SK-N-SH (cell line): Measurements from ENCODE around the gene TMED6. TPM values are rescaled to one million over a fixed set of nuclear protein-coding genes. Genes with fewer than 3 reads are reported as not detected.
A peak's percentile ranks its signal among the peaks of the same experiment; 100 is the strongest.

Experiments
- CTCF ChIA-PET: fragments of 300-600, 350-600 bp; formaldehyde crosslinking; extraction: SDS; loops from one replicate; lab custom pipeline; 2021; lab: Yijun Ruan, JAX
- POLR2A ChIA-PET: fragments of 350-600 bp; sonication (Branson Sonifier 250); formaldehyde crosslinking; extraction: SDS; loops from one replicate; lab custom pipeline; 2020; ENCODE audit warnings: antibody characterized with exemption, inconsistent platforms; lab: Yijun Ruan, JAX
- DNase-seq: peaks from one replicate; pipeline ENCODE4 v3.0.0; 2012
- H2AFZ ChIP-seq: fragments of 200-600 bp; sonication (generic); 2 replicates; pipeline ENCODE4 v1.8.1; 2016; ENCODE audit warnings: antibody characterized with exemption, mild to moderate bottlenecking, low read depth
- H3F3A ChIP-seq: fragments of 200-600 bp; sonication (generic); replicated peaks from 2 replicates; pipeline ENCODE3; 2016; ENCODE audit warnings: antibody characterized with exemption, mild to moderate bottlenecking; ENCODE audit not compliant: insufficient read depth
- H3K27ac ChIP-seq, 2 experiments: fragments of 200-500 bp in 1 of 2; fragments of 200-600 bp in 1 of 2; sonication (Bioruptor generic) in 1 of 2; sonication (generic), shearing (Covaris generic) in 1 of 2; 2 replicates each; pipeline versions ENCODE4 v1.5.1 to v1.6.1; 2014 to 2016; ENCODE audit warnings: low read depth in 2 of 2, inconsistent platforms in 1 of 2, low read length in 1 of 2, mild to moderate bottlenecking in 1 of 2, mixed read lengths in 1 of 2
- H3K27me3 ChIP-seq: fragments of 200-600 bp; sonication (generic), shearing (Covaris generic); 2 replicates; pipeline ENCODE4 v1.6.1; 2016; ENCODE audit warnings: mixed run types; ENCODE audit not compliant: insufficient read depth
- H3K36me3 ChIP-seq, 2 experiments: fragments of 200-500 bp in 1 of 2; fragments of 200-600 bp in 1 of 2; sonication (Bioruptor generic) in 1 of 2; sonication (generic) in 1 of 2; replicated peaks in 1 of 2; 2 replicates each; pipeline versions ENCODE3 to v1.5.1; 2014 to 2016; ENCODE audit warnings: low read length in 1 of 2, mild to moderate bottlenecking in 1 of 2; ENCODE audit not compliant: insufficient read depth in 2 of 2, control insufficient read depth in 1 of 2
- H3K4me1 ChIP-seq, 2 experiments: fragments of 200-500 bp in 1 of 2; fragments of 200-600 bp in 1 of 2; sonication (Bioruptor generic) in 1 of 2; sonication (generic), shearing (Covaris generic) in 1 of 2; 2 replicates each; pipeline versions ENCODE4 v1.5.1 to v1.6.1; 2014 to 2016; ENCODE audit warnings: low read depth in 1 of 2, low read length in 1 of 2, mixed run types in 1 of 2; ENCODE audit not compliant: insufficient read depth in 2 of 2, control insufficient read depth in 1 of 2
- H3K4me2 ChIP-seq: fragments of 200-600 bp; sonication (generic), shearing (Covaris generic); 2 replicates; pipeline ENCODE4 v1.6.1; 2017; ENCODE audit warnings: mixed run types
- H3K4me3 ChIP-seq, 2 experiments: fragments of 200-500 bp in 1 of 2; fragments of 200-600 bp in 1 of 2; sonication (Bioruptor generic) in 1 of 2; sonication (generic), shearing (Covaris generic) in 1 of 2; 2 replicates each; pipeline versions ENCODE4 v1.5.1 to v1.8.1; 2014 to 2016; ENCODE audit warnings: low read depth in 2 of 2, inconsistent platforms in 1 of 2, low read length in 1 of 2, mild to moderate bottlenecking in 1 of 2, mixed read lengths in 1 of 2, moderate library complexity in 1 of 2
- H3K79me2 ChIP-seq: fragments of 200-600 bp; sonication (generic); 2 replicates; pipeline ENCODE4 v1.8.1; 2017; ENCODE audit warnings: mild to moderate bottlenecking; ENCODE audit not compliant: insufficient read depth
- H3K9ac ChIP-seq: fragments of 200-600 bp; sonication (generic); 2 replicates; pipeline ENCODE4 v1.6.1; 2017; ENCODE audit warnings: mixed run types
- H3K9me2 ChIP-seq: fragments of 200-600 bp; sonication (generic); 2 replicates; pipeline ENCODE4 v1.6.1; 2017; ENCODE audit warnings: mixed run types
- H3K9me3 ChIP-seq: fragments of 200-600 bp; sonication (generic); 2 replicates; pipeline ENCODE4 v1.6.1; 2017; ENCODE audit warnings: mixed run types, mild to moderate bottlenecking, moderate library complexity
- H4K20me1 ChIP-seq: fragments of 200-600 bp; sonication (generic); 2 replicates; pipeline ENCODE4 v1.6.1; 2017; ENCODE audit warnings: mild to moderate bottlenecking, mixed run types; ENCODE audit not compliant: insufficient read depth
- ELF1 ChIP-seq: IDR thresholded peaks from 2 replicates; pipeline ENCODE4 v1.4.0; 2012
- MXI1 ChIP-seq: IDR thresholded peaks from 2 replicates; pipeline ENCODE4 v1.6.1; 2012; ENCODE audit warnings: mild to moderate bottlenecking, low read depth, low read length, improper control_type of control experiment
- NRF1 ChIP-seq: IDR thresholded peaks from 2 replicates; pipeline ENCODE4 v1.6.1; 2012; ENCODE audit warnings: low read depth, mild to moderate bottlenecking, low read length
- POLR2AphosphoS5 ChIP-seq: IDR thresholded peaks from 2 replicates; pipeline ENCODE4 v1.6.1; 2012; ENCODE audit warnings: low read depth, low read length
- SIN3A ChIP-seq: IDR thresholded peaks from 2 replicates; pipeline ENCODE4 v1.6.1; 2012; ENCODE audit warnings: low read depth, mild to moderate bottlenecking, low read length, moderate library complexity, borderline replicate concordance
- SMC3 ChIP-seq: IDR thresholded peaks from 2 replicates; pipeline ENCODE4 v1.6.1; 2012; ENCODE audit warnings: low read depth, low read length, improper control_type of control experiment
- TCF12 ChIP-seq: IDR thresholded peaks from 2 replicates; pipeline ENCODE4 v1.4.0; 2012
- WGBS: methylation state at CpG from one replicate; pipeline ENCODE4 v1.1.6; 2017; ENCODE audit warnings: low lambda C conversion rate; 5-methylcytosine and 5-hydroxymethylcytosine counted together
- polyA plus RNA-seq, 3 experiments: library from polyadenylated mRNA; depleted of rRNA; stranded (reverse); fragments of >200 nt; gene quantifications; 2 replicates each; pipeline ENCODE4 v1.2.3, GENCODE V29; 2012
- TF ChIP-seq, protein P1 (sequence below): fragments of 150-350 bp; IDR thresholded peaks from 2 replicates; pipeline ENCODE4 v1.6.1; 2016; ENCODE audit warnings: mild to moderate bottlenecking, low read depth, low read length
- TF ChIP-seq, protein P2 (sequence below): IDR thresholded peaks from 2 replicates; pipeline ENCODE4; 2012

The TMED6 gene
- polyA plus RNA-seq, 1 of the 3 experiments (the other 2 are of a cell fraction): not detected

DNA sequence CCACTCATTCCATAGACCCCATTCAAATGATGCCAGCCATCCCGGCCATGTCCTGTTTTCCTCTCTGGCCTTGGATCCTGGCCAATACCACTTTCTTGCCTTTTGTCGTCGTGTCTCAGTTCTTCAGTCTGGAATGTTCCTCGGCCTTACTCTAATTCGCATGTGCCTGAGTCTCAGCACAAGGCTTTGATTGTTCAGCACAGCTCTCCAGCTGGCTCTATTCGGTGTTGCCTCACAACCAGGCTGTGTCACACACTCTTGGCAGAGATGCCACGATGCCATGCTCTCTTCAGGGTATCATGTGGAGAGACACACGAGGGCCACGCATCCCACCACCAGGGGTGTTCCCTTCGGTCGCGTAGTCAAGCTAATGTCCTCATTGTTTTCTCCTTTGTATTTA lies 42.3 kb downstream of the TMED6 start (continued):
- TF ChIP-seq, protein P1, sequence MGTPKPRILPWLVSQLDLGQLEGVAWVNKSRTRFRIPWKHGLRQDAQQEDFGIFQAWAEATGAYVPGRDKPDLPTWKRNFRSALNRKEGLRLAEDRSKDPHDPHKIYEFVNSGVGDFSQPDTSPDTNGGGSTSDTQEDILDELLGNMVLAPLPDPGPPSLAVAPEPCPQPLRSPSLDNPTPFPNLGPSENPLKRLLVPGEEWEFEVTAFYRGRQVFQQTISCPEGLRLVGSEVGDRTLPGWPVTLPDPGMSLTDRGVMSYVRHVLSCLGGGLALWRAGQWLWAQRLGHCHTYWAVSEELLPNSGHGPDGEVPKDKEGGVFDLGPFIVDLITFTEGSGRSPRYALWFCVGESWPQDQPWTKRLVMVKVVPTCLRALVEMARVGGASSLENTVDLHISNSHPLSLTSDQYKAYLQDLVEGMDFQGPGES: no peak
- TF ChIP-seq, protein P2, sequence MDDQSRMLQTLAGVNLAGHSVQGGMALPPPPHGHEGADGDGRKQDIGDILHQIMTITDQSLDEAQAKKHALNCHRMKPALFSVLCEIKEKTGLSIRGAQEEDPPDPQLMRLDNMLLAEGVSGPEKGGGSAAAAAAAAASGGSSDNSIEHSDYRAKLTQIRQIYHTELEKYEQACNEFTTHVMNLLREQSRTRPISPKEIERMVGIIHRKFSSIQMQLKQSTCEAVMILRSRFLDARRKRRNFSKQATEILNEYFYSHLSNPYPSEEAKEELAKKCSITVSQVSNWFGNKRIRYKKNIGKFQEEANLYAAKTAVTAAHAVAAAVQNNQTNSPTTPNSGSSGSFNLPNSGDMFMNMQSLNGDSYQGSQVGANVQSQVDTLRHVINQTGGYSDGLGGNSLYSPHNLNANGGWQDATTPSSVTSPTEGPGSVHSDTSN: no peak

DNA sequence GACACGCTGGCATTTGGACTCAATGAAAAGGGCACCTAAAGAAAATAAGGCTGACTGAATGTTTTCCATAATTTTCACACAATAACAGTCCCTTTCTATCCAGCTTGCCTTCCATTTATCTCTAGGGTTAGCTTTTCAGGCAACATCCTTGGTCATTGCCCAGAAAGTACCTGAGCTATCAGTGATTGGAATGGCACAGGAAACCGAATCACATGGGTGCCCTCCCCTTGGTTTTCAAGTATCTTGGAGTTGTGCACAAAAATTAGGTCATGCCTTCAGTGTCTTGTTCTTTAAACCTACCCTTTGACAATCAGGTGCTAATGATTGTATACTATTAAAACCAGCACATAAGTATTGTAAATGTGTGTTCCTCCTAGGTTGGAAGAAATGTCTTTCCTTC lies 43.7 kb downstream of the TMED6 start:
- DNase-seq: no peak
- Histone ChIP-seq H3F3A (peaks cover 23% of the 10 kb centered on the region), H3K9me3 (no peaks in the 10 kb centered on the region), H3K36me3 (peaks cover 7 to 14% of the 10 kb centered on the region in 2 experiments), H3K9me2 (no peaks in the 10 kb centered on the region), H3K27me3 (no peaks in the 10 kb centered on the region), H3K27ac (no peak overlapping the region), H2AFZ (no peak overlapping the region), H3K4me2 (no peak overlapping the region), H3K79me2 (peaks cover 14% of the 10 kb centered on the region), H3K9ac (no peak overlapping the region), H4K20me1 (peaks cover 5% of the 10 kb centered on the region; the same call in 1 of the 2 replicates), H3K4me1 (peaks cover 0 to 5% of the 10 kb centered on the region in 2 experiments; a peak in 1 of 4 replicates), H3K4me3 (no peak overlapping the region)
- TF ChIP-seq SMC3: no peak
- no peak for TF ChIP-seq SIN3A
- no peak for TF ChIP-seq POLR2AphosphoS5
- POLR2A ChIA-PET: no interaction called here
- 93% methylated on average over 2 of the region's 2 CpGs for WGBS
- CTCF ChIA-PET: interaction anchor here (1.3 kb wide), 1 partner anchor 158 kb away, joined by 4 read pairs; no protein-coding TSS in a partner anchor

DNA sequence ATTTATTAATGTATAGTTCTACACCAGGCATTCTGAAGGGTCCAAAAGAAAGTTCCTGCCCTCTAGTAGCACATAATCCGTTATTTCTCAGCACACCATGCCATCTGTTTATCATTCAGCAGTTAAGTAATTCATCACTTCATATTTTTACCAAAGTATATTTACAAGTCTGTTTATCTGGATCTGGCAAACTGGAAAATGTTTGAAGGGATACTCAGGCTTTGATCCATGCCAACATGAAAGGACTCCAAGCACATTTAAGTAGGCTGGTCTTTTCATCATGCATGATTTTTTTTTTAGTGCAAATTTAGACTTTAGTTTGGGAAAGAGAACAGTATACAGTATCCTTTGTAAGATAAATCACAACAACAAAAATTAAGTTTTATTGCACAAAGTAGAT lies 44.5 kb downstream of the TMED6 start:
- Histone ChIP-seq H3K4me3 (no peak overlapping the region), H3F3A (peaks cover 23% of the 10 kb centered on the region), H3K27ac (no peak overlapping the region), H2AFZ (no peak overlapping the region), H3K27me3 (no peaks in the 10 kb centered on the region), H4K20me1 (peaks cover 3% of the 10 kb centered on the region; the same call in 1 of the 2 replicates), H3K9me2 (no peaks in the 10 kb centered on the region), H3K9ac (no peak overlapping the region), H3K4me1 (peaks cover 0 to 2% of the 10 kb centered on the region in 2 experiments; a peak in 1 of 4 replicates), H3K4me2 (no peak overlapping the region), H3K36me3 (peaks cover 7 to 16% of the 10 kb centered on the region in 2 experiments), H3K9me3 (no peaks in the 10 kb centered on the region), H3K79me2 (peaks cover 7% of the 10 kb centered on the region)
- TF ChIP-seq MXI1 (no peak), NRF1 (no peak)
- 96% methylated on average over 1 of the region's 1 CpG for WGBS
- ChIA-PET CTCF (interaction anchor here (1.3 kb wide), 1 partner anchor 157 kb away, joined by 4 read pairs; no protein-coding TSS in a partner anchor), POLR2A (no interaction called here)
- no peak for DNase-seq

DNA sequence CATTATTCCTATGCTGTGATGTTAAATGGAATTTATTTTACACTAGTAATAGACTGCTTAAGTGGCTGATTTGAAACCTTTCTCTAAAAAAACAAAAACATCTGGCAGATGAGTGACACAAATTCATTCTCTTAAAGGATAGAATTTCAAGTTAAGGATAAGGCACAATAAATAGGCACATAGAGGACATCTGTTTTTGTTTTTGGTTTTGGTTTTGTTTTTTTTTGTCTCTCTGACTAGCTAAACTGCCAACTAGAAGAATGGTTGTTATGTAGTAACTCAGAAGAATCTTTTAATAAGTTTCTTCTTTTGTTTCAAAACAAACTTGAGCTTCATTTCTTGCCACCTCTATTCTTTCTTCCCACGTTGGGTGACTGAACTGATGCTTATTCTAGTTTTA lies 45.6 kb downstream of the TMED6 start:
- DNase-seq: no peak
- Histone ChIP-seq H4K20me1 (no peaks in the 10 kb centered on the region), H2AFZ (no peak overlapping the region), H3K4me1 (no peaks in the 10 kb centered on the region; a peak in 1 of 4 replicates), H3K27ac (peak overlapping the region; percentile 36 to 40; a peak in 2 of 4 replicates), H3K27me3 (no peaks in the 10 kb centered on the region), H3K36me3 (peaks cover 11 to 20% of the 10 kb centered on the region in 2 experiments), H3K9me3 (no peaks in the 10 kb centered on the region), H3K4me3 (no peak overlapping the region), H3K9me2 (no peaks in the 10 kb centered on the region), H3K4me2 (no peak overlapping the region), H3F3A (peaks cover 23% of the 10 kb centered on the region), H3K9ac (no peak overlapping the region), H3K79me2 (no peaks in the 10 kb centered on the region)
- ChIA-PET CTCF (no interaction called here), POLR2A (no interaction called here)
- 71% methylated on average over 1 of the region's 1 CpG for WGBS
- TF ChIP-seq SMC3 (no peak), ELF1 (no peak), TCF12 (0 out of 2 replicates have a peak, but pooled peaks have one; percentile 9)
